Muscle of back (tissue), 11 donors: ENCODE data around the gene TACR2. TPM values are rescaled to one million over a fixed set of nuclear protein-coding genes. Genes with fewer than 3 reads are reported as not detected.

ENCODE experiments used
- DNase-seq, 3 donors: peaks; one replicate each; pipeline versions ENCODE4 v3.0.0 to v3.0.0-alpha.2; 2013
- polyA plus RNA-seq, 10 donors: library from polyadenylated mRNA; unstranded; fragments of 120-200 nt; gene quantifications; one replicate each; pipeline ENCODE4 v1.2.1, GENCODE V29; 2013; ENCODE audit not compliant: insufficient read length in 10 of 10

TACR2 gene
- polyA plus RNA-seq, 10 donors: 0.20 to 0.84 (median 0.40) TPM

GRCh38 chr10:69419744-69420126 is 3.0 kb upstream of the TACR2 start:
- DNase-seq: no peak

DNA sequence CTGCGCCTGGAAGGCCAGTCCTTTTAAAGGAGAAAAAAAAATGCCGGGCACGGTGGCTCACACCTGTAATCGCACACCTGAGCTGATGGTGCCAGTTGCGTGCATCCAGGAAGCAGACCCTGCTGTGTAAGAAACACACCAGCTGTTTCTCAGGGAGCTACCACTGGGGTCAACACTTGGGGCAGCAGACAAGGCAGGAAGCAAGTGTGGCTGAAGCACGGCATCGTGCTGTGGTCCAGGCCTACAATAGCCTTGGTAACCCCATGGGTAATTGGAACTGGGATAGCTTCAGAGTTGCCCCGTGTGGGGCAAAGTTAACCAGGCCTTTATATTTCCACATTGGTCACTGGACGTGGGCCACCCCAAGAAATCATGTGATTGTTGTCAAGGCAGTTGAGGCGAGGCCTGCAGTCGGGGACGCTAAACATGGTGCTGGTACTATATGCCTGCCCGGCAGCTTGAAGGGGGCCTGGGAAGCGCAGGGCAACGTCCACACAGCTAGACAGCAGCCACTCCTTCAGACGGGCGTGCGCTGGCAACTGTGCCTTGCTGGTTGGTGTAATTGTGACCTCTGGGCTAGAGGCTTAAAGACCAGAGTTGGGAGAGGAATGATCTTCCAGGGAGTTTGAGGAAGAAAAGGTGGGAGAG is 2.5 kb upstream of the TACR2 start:
- no peak for DNase-seq

DNA sequence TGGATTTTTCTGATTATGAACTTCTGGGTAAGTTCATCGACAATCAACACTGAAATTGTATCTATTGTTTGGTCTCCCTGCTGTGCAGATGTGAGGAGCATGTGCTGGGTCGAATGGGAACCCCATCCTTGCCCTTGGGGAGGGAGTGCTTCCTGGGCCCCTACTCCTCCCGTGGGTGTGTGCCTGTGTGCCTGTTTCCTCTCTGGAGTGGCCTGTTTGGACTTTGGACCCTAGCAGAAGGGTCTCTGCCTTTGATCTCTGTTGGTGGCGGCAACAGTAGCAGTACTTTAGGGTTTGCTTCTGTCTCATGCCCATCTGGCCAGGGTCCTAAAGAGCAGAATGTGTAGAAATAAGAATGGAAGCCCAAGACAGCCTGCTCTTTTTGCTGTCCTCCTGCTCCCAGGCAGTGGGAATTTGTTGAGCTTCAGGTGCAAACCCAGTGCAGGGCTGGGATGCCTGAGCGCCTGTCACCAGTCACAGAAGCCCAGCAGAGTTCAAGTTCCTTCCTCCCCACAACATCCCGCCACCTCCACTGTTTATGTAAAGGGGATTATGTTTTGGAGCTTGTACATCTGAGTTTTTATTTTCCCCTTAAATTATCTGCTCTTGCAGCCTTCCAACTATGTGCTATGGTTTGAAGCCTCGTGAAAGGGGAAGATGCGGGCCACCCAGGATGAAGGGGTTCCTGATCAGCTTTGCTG is 1.5 kb upstream of the TACR2 start:
- no peak for DNase-seq

DNA sequence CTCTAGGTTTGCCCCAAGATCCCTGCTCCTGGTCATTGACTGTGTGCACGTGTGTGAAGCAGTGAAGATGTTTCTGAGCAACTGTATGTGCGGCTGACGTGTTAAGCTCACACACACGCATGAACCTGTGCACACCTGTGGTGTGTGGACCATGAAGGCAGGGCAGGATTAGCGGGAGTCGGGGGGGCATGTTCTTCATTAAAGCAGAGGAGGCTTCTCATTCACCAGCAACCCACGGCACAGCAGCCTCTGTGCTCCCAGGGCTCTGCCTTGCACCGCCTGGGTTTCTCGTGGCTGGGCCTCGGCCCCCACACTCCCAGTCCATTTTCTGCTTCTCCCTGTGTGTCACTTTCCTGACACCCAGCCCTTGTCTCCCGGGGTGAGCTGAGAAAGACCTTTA is 824 bp upstream of the TACR2 start:
- no peak for DNase-seq

- no peak for DNase-seq
Measured at GRCh38 chr10:69415951-69416350, 767 bp downstream of the TACR2 start.

DNA sequence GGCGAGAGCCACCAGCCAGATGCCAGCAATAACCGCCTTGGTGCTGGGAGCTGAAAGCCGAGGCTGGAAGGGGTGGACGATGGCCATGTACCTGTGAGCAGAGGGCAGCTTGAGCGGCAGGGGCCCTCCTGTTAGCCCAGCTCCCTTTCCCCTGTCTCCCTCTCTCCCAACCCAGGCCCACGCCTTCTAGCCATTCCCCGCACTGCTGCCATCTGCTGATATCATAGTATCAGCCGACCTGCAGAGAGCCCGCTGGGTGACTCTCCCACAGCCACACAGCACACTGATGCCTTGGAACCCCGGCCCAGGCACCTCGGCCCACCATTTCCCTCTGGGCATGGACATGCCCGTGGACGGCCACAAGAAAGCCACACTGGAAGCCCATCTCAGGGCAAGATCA is 1.7 kb downstream of the TACR2 start:
- no peak for DNase-seq

DNA sequence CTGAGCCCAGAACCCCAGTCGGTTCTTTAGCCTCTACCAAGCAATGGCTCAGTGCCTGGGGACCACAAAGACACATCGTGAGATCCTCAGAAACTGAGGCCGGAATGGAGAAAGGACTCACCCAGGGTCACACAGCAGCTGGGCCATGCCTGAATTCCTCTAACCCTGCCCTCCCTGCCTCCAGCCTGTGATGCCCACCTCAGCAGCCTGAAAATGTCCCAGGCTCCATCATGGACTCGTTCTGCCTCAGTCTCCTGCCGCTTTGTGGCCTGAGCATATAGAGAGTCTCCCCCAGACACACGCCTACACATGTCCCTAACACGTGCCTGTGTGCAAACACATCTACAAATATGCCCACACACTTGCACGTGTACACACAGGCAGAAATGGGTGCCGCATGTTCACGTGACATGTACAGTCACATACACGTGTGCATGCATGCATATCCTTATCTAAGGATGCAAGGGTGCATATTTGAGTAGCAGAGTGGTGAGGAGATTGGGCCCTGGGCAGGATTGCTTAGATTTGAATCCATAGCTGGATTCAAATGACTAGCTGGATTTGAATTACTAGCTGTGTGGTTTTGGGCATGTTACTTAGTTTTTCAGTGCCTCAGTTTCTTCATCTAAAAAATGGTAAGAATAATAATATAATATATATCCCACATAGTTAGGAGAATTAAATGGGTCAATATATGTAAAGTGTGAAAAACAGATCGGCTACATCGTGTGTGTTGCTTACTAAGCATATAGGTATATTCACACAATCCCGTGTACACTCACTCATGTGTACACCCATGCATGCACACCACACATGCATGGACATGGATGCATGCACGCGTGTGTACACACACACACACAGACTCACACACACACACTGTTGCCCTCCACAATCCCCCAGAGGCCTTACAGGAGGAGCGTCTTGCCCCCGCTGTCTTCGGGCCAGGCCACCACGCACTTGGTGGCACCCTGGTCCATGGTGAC is 2.4 kb downstream of the TACR2 start:
- no peak for DNase-seq

GRCh38 chr10:69413221-69413865 is 3.4 kb downstream of the TACR2 start:
- DNase-seq: peak; percentile 55 to 81 (median 71)

DNA sequence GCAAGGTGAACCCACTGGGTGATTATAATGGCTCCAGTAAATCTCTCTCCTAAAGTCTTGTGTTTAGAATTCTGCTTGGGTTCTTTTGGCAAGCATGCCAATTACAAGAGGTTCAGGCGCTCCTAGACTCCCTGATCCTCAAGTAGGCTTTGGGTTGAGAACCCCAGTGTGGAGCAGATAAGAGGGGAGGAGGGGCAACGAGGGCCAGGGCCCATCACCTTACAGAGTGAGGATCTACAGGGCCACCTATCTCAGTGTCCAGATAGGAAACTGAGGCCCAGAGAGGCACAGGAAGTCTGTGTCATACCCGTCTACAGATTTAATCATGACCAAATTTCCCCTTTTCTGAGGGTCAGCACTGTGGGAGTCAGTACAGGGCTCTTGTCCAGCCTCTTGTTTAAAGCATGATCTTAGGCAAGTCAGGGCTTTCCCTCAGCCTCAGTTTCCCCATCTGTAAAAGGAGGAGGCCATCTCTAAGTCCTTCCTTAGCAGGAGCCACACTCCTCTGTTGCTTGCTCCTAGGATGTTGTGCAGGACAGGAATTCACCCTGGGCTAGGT is 4.4 kb downstream of the TACR2 start:
- no peak for DNase-seq

DNA sequence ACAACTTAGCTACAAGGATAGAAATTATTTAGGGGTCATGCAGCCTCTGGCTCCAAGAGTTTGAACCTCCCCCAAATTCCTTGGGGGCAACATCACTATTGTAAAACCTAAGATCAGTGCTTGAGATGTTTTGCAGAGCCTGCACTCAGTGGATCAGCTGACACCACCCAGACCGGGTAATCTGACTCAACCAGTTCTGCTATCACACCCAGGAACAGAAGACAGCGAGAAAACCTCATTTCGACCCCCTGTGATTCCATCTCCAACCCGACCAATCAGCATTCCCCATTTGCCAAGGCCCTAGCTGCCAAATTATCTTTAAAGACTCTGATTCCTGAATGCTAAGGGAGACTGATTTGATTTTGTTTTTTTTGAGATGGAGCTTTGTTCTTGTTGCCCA is 5.2 kb downstream of the TACR2 start:
- no peak for DNase-seq

GRCh38 chr10:69410487-69410886 is 6.2 kb downstream of the TACR2 start:
- no peak for DNase-seq

DNA sequence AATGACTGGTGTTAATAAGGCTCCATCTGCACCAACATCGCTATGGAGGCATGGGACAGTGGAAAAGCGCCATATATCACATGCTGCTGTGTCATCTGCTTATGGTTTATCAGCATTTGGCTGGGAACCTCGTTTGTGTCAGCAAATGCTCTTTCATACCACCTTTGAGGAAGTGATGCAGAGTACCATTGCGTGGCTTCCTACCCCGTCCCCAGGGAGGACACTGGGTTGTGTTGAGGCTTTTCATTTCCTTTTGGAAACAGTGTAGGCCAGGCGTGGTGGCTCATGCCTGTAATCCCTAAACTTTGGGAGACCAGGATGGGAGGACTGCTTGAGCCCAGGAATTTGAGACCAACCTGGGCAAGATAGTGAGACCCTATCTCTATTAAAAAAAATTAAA is 6.8 kb downstream of the TACR2 start:
- peak in 1 of 3 donors; percentile 27 for DNase-seq

- no peak for DNase-seq
Measured at GRCh38 chr10:69409176-69409495, 7.6 kb downstream of the TACR2 start.

GRCh38 chr10:69408318-69409175 is 8.2 kb downstream of the TACR2 start:
- DNase-seq: peak; percentile 90 to 94 (median 92)

DNA sequence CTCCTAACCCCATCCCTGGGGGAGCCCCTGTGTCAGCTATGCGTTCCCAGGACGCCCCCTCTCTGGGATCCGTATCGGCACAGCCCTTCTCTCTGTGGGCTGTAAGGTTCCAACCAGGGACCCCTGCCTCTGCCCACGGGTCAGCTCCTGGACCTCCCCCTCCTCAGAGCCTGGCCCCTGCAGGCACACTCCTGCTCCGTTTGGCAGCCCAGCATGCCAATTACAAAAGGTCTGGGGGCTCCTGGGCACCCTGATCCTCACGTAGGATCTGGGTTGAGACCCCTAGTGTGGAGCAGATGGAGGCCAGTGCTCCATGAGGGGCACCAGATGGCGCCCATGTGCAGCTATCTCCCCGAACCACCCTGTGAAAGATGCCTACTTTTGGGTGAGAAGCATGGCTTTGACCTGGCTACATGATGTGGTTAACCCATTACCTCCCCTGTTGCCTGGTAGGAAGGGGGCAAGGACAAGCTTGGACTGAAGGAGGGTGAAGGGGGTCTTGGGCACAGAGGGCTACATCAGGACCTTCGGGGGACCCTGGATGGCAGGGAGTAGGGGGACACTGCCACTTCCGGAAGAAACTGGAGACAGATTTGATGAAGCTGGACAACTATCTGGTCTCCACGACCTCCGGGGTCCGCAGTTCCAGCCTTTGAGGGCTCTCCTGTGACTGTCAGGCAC is 9.0 kb downstream of the TACR2 start:
- no peak for DNase-seq

GRCh38 chr10:69406816-69407580 is 9.7 kb downstream of the TACR2 start:
- DNase-seq: no peak

DNA sequence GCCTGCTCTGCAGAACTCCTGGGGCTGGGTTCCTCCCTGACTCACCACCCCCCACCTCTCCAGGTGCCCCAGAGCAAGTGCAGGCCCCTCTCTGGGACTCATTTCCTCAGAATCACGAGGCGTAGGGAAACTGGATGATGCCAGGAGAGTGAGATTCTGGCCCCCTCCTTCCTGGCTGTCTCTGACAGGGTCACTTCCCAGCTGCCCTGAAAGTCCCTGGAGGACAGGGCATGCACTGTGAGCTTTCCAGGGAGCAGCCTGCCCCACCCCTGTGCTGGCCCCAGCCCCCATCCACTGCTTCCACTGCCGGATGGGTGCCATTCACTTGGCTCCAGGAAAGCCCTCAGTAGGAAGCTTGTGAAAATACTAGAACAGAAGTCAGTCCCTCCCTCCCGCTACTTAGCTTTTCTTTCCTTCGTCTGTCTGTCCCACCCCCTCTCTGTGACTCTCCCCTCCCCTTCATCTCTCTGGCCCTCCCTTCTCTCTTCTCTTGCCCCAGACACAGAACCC is 10.4 kb downstream of the TACR2 start:
- peak in 1 of 3 donors; percentile 53 for DNase-seq

DNA sequence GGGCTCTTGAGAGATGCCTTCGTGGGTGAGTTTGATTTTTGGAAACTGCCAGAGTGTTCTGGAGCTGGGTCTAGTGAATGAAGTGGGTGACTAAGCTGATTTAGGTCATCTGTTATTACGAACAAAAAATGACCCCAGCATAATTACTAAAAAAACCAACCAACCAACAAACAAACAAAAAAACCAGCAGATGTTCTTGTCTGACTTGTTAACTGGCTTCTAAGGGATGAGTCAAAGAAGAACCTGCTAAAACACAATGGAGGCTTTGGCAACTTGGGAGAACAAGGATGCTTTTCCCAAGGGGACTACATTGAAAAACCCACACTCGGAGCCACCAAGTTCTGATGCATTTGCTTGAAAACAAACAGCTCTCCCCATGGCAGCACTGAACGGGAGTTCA is 11.5 kb downstream of the TACR2 start:
- no peak for DNase-seq

GRCh38 chr10:69404786-69405185 is 11.9 kb downstream of the TACR2 start:
- no peak for DNase-seq
